Erythroblast (primary cell): Measurements from ENCODE around the gene TMEM225.

Experiments used
- GATA1 ChIP-seq: IDR thresholded peaks from 2 replicates; pipeline ENCODE4 v1.6.1; 2011; ENCODE audit warnings: low read depth, mild to moderate bottlenecking, control low read depth, low read length, moderate library complexity
- POLR2A ChIP-seq: IDR thresholded peaks from 2 replicates; pipeline ENCODE4 v1.6.1; 2011; ENCODE audit warnings: mild to moderate bottlenecking, low read length

DNA sequence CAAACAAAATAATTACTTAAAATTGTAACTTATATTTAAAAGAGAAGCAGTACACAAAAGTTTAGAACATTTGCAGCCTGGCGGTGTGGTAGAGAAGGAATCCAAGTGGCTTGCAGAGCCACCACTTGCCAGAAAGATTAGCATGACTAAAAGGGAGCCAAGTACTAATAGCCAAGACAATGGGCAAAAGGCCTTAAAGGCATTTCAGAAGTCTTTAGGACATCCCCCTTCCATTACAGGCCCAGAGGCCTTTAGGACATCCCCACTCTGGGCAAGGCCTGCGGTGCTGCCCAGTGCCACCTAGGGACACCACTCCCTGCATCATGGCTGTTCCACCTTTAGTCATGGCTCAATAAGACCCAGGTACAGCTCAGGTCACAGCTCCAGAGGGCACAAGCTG lies 32.4 kb downstream of the TMEM225 start:
- no peak for TF ChIP-seq POLR2A
- no peak for TF ChIP-seq GATA1
